Diencephalon (tissue), 1 donor: Measurements from ENCODE around the gene LRRC57. TPM values are rescaled to one million over a fixed set of nuclear protein-coding genes. Genes with fewer than 3 reads are reported as not detected.

Source experiments
- total RNA-seq: library from RNA; depleted of rRNA; stranded (reverse); fragments of >200 nt; gene quantifications from one replicate; pipeline ENCODE4 v1.2.3, GENCODE V29; 2014

The LRRC57 gene
- total RNA-seq = 17.1 TPM

DNA sequence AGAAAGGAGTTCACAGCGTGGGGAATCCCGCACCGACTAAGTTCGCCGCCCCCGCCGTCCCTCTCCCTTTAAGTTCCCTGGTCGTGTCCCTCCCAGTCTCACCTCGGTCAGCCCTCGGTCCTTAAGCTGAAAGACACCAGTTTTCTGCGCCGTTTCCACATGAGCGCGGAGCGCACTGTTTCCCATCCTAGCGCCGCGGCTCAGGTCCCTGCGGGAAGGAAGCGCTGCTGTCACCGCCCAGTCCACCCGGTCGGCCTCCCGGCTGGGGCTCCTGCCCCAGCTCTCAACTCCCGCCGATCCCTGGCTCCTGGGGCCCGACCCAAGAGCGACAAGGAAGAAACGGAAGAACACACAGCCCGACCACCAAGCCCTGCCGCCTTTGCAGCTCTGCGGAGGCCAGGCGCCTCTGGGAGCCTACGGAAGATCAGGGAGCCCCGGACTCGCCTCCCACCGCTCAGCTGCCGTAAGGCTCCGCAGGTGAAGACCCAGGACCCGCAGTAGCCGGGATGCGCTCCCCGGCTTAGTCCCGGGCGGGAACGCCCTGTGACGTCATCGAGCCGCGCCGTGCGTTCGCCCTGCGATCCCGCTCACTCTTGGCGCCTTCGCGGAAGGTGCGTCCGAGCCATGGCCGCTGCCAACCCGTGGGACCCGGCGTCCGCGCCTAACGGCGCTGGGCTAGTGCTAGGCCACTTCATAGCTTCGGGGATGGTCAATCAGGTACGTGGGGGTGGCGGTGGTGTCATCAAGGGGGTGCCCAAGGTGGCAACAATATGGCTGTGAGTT lies at the start of gene LRRC57, which contains the start of gene HAUS2:
TSS of gene LRRC57 (minus strand) at position 545 of the 783 bp plus-strand sequence. CDS start at position 186, 359 bp downstream.
TSS of gene HAUS2 (plus strand) at position 590 of the 783 bp plus-strand sequence. CDS start at position 625, 35 bp downstream.

DNA sequence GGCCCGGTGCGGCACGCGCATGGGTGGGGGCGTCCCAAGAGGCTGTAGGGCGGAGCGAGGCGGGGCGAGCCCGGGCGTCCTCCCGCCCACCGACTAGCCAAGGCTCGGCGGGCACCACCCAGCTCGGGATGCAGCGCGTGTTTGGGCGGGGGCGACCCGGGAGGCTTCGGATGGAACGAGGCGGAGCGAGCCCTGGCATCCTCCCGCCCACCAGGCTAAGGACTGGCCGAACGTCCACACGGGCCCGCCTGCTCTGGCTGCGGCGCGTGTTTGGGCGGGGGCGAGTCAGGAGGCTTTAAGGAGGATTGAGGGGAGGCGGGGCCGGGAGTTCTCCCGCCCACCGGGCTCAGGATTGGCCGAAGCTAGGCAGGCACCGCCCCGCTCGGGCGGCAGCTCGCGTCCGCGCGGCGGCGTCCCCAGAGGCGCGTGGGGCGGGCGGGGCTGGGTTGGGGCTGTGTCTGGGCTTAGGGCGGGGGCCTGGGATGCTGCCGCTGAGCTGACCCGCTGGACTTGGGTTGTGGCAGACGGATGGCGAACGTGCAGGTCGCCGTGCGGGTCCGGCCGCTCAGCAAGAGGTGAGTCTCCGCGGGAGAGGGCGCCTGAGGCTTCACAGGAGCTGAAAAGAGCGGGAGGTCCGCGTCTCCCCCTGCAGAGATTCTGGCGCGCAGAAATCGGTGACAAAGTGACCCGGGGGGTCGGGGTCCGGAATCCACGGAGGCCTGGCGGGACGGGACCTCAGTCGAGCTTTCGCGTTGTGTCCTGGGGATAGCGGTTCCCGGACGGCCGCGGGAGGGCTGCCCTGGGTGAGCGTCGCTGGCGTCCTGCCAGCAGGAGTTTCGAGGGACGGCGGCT lies 26.8 kb upstream of the LRRC57 start, which contains the start of gene STARD9:
TSS of gene STARD9 (plus strand) at position 419 of the 852 bp plus-strand sequence. CDS start at position 529, 110 bp downstream.

DNA sequence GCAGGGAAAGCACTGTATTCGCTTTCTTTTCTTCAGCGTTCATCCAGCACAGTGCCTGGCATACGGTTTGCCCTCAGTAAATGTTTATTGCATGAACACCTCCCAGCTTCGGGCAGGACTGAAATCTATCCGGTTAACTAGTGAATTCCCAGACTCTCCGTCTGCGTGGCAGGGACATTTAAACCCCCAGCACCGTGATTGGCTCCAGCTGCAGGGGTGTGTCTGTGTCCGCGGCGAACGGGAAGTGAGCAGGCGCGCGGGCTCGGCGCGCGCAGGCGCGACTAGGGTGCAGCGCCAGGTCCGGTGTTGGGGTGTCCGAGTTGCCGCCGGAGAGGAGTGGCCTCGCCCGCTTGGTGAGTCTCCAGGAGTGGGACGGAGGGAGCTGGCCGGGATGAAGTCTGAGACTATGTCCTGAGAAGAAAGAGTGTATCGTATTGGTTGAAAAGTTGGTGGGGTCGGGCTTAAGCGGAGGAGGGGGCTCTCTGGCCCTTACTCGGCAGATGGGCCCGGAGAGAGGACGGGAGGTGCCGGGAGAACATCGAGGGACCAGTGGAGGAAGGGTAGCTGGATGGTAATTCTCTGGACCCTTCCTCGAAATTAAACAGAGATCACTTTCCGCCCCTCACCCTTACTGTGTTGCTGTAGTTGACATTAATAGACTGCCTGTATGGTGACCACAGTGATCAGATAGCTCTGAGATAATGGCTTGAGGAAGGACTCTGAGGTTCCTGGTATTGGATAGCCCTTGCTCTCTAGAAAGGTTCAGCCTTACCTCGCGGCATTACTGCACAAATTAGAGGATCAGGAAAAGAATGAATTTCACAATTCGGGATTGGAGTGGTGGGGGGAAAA lies 53.0 kb downstream of the LRRC57 start, which contains the start of gene SNAP23:
TSS of gene SNAP23 (plus strand) at position 274 of the 852 bp plus-strand sequence. CDS start 16,213 bp downstream, outside the sequence.

DNA sequence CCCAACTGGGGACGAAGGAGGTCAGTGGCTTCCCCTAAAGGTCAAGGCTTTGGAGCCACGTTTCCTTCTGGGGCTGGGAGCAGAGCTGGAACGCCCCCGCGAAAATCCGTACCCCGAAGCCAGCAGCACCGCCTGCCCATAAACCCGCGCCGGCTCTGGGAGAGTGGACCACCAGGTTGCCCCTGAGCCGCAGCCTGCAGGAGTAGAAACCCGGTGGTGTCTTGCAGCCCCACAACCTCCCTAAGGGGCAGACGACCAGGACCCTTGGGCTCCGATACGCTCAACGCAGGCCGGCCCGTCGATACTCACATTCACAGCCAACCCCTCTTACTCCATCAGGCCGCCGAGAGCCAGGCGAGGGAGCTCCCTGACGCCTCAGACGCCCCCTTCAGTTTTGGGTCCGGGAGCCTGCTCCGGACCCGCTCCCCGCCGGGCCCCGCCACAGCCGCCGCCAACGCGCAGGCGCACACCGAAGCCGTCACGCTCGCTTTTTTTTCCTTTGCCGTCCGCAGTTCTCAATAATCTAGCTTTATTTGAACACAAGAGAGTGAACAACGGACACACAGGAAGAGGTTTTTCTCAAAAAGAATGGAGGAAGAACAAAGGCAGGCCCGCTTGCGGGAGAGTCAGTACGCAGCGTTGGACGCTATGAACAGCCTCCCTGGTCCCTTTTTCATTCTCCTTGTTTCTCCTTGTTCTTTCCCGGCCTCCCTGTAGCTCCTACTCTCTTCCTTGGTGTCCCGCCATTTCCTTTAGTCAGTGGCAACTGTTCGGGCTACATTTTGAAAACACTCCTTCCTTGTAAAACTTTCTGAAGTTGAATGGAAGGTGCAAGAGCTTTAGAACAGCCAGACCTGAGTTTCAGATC lies 57.7 kb downstream of the LRRC57 start, which contains the start of gene ZNF106:
TSS of gene ZNF106 (minus strand) at position 471 of the 868 bp plus-strand sequence. CDS start 18,852 bp downstream, outside the sequence.

Other genes starting within 250 kb of the LRRC57 start
- 2.5 TPM for gene CAPN3, start 189.3 kb downstream of the LRRC57 start, total RNA-seq
- 63.9 TPM for gene ZNF106, start 57.7 kb downstream of the LRRC57 start, total RNA-seq
- gene SNAP23, start 53.2 kb downstream of the LRRC57 start, total RNA-seq = 30.2 TPM
- gene HAUS2, start within 50 bp of the LRRC57 start, total RNA-seq = 47.1 TPM
- 7.2 TPM for gene STARD9, start 26.8 kb upstream of the LRRC57 start, total RNA-seq
- gene CDAN1, start 188.3 kb upstream of the LRRC57 start, total RNA-seq = 6.7 TPM